Measurements from ENCODE around the gene PTGFRN.
"Not testable (repeated sequence)": the region's sequence is repeated elsewhere in the genome, so short reads cannot be mapped to it uniquely, and the experiment has no call there.

PTGFRN gene

GRCh38 chr1:116916533-116917445, 7.1 kb downstream of the PTGFRN start:
- no peak for DNase-seq (ENCODE audit: low read depth)

- no peak for DNase-seq (ENCODE audit: low read depth)
Measured at GRCh38 chr1:116918714-116919357, 9.1 kb downstream of the PTGFRN start.

GRCh38 chr1:116919802-116920201, 10.1 kb downstream of the PTGFRN start:
- no peak for DNase-seq (ENCODE audit: low read depth)

GRCh38 chr1:116920211-116920610, 10.5 kb downstream of the PTGFRN start:
- no peak for DNase-seq (ENCODE audit: low read depth)

- DNase-seq (ENCODE audit: low read depth), result no peak
Measured at GRCh38 chr1:116921301-116921885, 11.7 kb downstream of the PTGFRN start.

- DNase-seq (ENCODE audit: low read depth), result no peak
Measured at GRCh38 chr1:116921937-116922336, 12.2 kb downstream of the PTGFRN start.

GRCh38 chr1:116923421-116923820, 13.7 kb downstream of the PTGFRN start:
- no peak for DNase-seq (ENCODE audit: low read depth)

GRCh38 chr1:116927049-116927798, 17.5 kb downstream of the PTGFRN start:
- DNase-seq (ENCODE audit: low read depth), result no peak

GRCh38 chr1:116929961-116930592, 20.4 kb downstream of the PTGFRN start:
- DNase-seq (ENCODE audit: low read depth), result no peak

GRCh38 chr1:116931016-116931918, 21.6 kb downstream of the PTGFRN start:
- DNase-seq (ENCODE audit: low read depth), result no peak

- DNase-seq (ENCODE audit: low read depth), result no peak
Measured at GRCh38 chr1:116933606-116934515, 24.1 kb downstream of the PTGFRN start.

GRCh38 chr1:116934586-116935207, 25.0 kb downstream of the PTGFRN start:
- no peak for DNase-seq (ENCODE audit: low read depth)

GRCh38 chr1:116938216-116938615, 28.5 kb downstream of the PTGFRN start:
- DNase-seq (ENCODE audit: low read depth), result no peak

GRCh38 chr1:116939780-116940543, 30.2 kb downstream of the PTGFRN start:
- DNase-seq (ENCODE audit: low read depth), result not testable (repeated sequence)

- DNase-seq (ENCODE audit: low read depth), result no peak
Measured at GRCh38 chr1:116940814-116941599, 31.3 kb downstream of the PTGFRN start.

GRCh38 chr1:116941670-116942069, 32.0 kb downstream of the PTGFRN start:
- no peak for DNase-seq (ENCODE audit: low read depth)

- DNase-seq (ENCODE audit: low read depth), result no peak
Measured at GRCh38 chr1:116942344-116942743, 32.6 kb downstream of the PTGFRN start.

- DNase-seq (ENCODE audit: low read depth), result no peak
Measured at GRCh38 chr1:116943438-116943837, 33.7 kb downstream of the PTGFRN start.
